GM12801 (cell line): Measurements from ENCODE around the gene GCA.

Experiments used
- TF ChIP-seq, protein P1 (sequence below): IDR thresholded peaks from one replicate; pipeline ENCODE4 v1.5.1; 2011; ENCODE audit warnings: control low read depth; ENCODE audit not compliant: insufficient read length; ENCODE audit errors: extremely low read depth

GCA gene

GRCh38 chr2:162318328-162319180, 25.4 kb upstream of the GCA start, which contains the start of gene IFIH1:
IFIH1 (minus strand) TSS chr2:162318684; CDS start chr2:162318307, 377 bp downstream.
- TF ChIP-seq, protein P1, sequence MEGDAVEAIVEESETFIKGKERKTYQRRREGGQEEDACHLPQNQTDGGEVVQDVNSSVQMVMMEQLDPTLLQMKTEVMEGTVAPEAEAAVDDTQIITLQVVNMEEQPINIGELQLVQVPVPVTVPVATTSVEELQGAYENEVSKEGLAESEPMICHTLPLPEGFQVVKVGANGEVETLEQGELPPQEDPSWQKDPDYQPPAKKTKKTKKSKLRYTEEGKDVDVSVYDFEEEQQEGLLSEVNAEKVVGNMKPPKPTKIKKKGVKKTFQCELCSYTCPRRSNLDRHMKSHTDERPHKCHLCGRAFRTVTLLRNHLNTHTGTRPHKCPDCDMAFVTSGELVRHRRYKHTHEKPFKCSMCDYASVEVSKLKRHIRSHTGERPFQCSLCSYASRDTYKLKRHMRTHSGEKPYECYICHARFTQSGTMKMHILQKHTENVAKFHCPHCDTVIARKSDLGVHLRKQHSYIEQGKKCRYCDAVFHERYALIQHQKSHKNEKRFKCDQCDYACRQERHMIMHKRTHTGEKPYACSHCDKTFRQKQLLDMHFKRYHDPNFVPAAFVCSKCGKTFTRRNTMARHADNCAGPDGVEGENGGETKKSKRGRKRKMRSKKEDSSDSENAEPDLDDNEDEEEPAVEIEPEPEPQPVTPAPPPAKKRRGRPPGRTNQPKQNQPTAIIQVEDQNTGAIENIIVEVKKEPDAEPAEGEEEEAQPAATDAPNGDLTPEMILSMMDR: no peak

DNA sequence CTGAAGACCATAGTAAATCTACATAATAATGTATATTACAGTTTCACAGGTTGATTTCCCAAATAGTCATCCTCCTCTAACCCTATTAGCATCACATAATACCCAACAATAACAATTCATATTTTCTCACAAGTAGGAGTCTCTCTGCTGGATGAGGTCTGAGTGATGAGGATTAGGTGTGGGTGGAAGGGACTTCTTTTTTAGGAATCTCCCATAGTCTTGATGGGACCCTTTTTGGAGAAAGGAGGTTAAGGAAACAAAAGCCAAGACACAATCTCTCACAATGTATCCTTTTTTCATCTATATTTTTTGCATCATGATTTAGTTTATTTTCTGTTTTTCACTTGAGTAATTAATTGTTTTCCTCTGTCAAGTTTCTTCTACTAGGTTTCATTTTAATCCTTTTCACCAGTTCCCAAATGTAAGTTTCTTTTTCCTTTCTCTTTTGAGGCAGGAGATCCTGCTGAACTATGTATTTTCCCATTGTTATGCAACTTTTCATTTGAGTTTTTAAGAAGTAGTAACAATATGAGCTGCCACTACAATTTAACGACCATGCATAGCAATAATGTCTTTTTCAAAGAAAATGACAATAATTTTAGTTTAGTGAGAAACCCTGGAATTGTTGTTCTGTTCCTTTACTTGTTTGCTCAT, 22.9 kb upstream of the GCA start:
- TF ChIP-seq, protein P1: no peak

DNA sequence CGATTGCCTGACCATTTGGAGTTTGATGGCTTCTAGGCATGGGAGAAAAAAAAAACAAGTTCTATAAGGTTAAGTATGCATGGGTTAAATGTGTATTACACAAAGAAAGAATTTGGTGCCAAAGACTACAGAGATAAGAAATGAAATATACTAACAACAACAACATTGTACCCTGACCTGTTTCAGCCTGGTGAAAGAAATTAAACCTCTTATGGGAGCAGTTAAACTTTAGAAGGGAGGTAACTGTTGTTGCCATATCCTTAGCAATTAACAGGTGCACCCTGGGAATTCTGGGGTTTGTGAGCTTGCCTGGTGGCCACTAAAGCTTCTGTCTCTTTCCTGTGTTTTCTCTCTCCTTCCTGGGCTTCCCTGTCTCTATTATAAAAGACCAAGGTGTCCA, 19.0 kb upstream of the GCA start:
- TF ChIP-seq, protein P1: no peak

DNA sequence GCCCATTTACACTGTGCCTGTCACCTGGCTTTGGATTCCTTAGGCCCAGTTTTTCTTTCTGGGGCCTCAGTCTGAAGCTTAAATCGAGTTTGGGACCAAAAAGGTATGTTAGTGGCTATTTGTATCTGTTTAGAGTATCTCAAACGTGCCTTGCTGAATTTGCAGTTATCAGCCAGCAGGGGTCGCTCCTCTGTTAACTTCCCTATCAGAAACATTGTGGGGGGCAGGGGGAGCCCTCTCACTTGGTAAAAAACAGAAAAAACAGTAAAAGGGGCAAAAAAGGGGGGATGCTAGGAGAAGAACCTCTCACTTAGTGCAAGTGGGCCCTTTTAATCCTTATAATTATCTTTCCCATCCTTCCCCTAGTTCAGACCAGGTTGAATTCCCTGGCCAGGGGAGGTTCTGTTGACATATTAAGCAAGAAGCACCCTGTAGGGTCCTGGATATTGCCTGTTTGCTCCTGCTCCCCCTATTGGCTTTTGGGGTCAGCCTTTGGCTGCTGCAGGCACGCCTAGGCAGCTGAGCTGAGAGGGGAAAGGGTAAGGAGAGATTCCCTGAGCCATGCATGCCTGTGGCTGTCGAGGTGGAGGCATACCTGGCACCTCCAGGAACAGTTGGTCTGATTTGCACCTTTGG, 16.7 kb upstream of the GCA start:
- TF ChIP-seq, protein P1: no peak

- TF ChIP-seq, protein P1: no peak
These were observed 16.1 kb upstream of the GCA start for GRCh38 chr2:162327806-162328205.

GRCh38 chr2:162328424-162329157, 15.3 kb upstream of the GCA start:
- TF ChIP-seq, protein P1: no peak

DNA sequence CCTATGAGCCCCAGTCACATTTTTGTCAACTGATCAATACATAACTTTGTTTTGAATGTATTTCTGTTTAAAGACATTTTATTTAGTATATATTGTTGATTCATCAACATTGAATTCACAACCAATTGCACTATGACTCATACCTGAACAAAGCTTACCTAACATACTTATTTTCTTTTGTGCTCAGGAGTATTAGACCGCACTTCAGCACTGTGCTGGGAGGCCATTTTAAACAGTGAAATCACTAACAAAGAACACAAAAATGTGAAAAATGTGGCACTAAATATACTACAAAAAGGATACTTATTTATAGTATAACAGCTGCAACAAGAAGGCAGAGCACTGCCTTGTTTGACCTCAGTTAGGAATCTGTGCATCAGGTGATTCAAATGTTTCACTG, 13.1 kb upstream of the GCA start:
- TF ChIP-seq, protein P1: no peak
